Measurements from ENCODE around the gene MTHFD1. TPM values are rescaled to one million over a fixed set of nuclear protein-coding genes. Genes with fewer than 3 reads are reported as not detected.

The MTHFD1 gene
- total RNA-seq, 1 experiment from 2014 or later = 72.7 TPM

DNA sequence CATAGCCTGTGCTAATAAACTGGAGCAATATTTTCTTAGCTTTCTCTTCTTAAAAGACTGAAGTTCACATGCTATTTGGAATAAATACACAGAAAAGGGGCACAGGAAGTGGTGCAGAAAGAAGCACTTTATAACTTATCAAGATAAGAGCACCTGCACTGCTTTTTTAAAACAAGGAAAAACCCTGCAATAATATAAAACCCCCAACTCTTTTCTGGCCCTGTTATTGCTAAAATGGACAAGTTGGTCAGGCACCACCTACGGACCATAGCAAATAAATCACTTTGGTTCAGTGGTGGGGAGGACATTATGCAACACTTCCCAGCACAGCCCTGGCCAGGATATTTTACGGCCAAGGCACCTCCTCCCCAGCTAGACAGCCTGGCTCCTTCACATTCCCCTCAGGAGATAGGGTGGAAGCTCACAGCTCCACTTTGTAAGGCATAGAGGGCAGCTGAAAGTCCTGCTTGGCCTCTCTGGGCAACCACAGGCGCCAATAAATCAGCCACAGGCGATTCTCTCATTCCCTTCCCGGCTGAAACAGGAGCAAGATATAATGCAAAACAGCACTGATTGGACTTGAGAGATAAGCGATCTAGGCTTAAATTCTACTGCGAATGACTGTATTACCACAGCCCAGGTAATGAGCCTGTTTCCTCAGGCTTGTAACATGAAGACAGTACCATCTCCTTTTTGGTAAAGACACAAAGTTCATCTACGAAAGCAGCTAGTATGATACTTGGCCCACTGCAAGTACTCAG, 113.4 kb downstream of the MTHFD1 start:
- no TSS peak for BruUV-seq (replicated peaks)
- Mint-ChIP-seq H3K36me3 (ENCODE audit: insufficient read depth, unreplicated experiment) (peaks cover 37% of the 10 kb centered on the region), H3K9me3 (ENCODE audit: unreplicated experiment) (no peaks in the 10 kb centered on the region), H3K27ac (ENCODE audit: low read depth, unreplicated experiment) (peak overlapping the region; percentile 98), H3K4me3 (ENCODE audit: unreplicated experiment) (peak overlapping the region; percentile 83), H3K27me3 (ENCODE audit: insufficient read depth, unreplicated experiment) (no peaks in the 10 kb centered on the region), H3K4me1 (ENCODE audit: insufficient read depth, unreplicated experiment) (peaks cover 32% of the 10 kb centered on the region)
- intact Hi-C loops (cut with micrococcal nuclease) = loop anchor here (5.0 to 10.0 kb wide), 2 partner anchors 157 to 261 kb away; no protein-coding TSS in a partner anchor
- CTCF ChIA-PET = interaction anchor here (0.6 to 2.1 kb wide), 6 partner anchors 10 to 136 kb away, joined by 3 to 14 read pairs (median 4); no protein-coding TSS in a partner anchor
- POLR2A ChIA-PET = interaction anchor here (0.6 to 5.4 kb wide), 28 partner anchors 9 to 959 kb away, joined by 3 to 36 read pairs (median 6); partner anchors contain the start of genes AKAP5, HSPA2, MAX and MTHFD1
- peak; percentile 82 for DNase-seq (ENCODE audit: unreplicated experiment)
- TF ChIP-seq, protein P1, sequence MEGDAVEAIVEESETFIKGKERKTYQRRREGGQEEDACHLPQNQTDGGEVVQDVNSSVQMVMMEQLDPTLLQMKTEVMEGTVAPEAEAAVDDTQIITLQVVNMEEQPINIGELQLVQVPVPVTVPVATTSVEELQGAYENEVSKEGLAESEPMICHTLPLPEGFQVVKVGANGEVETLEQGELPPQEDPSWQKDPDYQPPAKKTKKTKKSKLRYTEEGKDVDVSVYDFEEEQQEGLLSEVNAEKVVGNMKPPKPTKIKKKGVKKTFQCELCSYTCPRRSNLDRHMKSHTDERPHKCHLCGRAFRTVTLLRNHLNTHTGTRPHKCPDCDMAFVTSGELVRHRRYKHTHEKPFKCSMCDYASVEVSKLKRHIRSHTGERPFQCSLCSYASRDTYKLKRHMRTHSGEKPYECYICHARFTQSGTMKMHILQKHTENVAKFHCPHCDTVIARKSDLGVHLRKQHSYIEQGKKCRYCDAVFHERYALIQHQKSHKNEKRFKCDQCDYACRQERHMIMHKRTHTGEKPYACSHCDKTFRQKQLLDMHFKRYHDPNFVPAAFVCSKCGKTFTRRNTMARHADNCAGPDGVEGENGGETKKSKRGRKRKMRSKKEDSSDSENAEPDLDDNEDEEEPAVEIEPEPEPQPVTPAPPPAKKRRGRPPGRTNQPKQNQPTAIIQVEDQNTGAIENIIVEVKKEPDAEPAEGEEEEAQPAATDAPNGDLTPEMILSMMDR (IDR thresholded peaks at IDR 0.05; ENCODE audit: unreplicated experiment) = no peak

DNA sequence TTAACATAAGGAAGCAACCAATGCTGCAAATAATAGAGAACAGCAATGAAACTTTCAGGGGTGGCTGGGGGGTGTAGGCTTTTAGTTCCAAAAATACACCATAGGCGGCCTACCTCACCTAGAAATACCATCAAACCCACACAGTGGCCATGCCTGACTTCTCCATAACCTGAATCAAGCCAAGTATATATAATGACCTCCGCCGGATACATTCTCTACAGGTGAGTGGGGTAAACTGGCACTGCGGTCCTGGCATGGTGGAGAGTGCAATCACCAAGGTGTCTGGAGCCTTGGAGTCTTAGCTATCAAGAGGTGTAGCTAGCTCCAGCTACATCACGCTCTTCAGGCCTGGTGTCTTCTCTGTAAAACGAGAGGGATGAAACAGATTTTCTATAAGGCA, 114.3 kb downstream of the MTHFD1 start:
- Mint-ChIP-seq H3K4me3 (ENCODE audit: unreplicated experiment) (peak overlapping the region; percentile 83), H3K27ac (ENCODE audit: low read depth, unreplicated experiment) (peak overlapping the region; percentile 98), H3K36me3 (ENCODE audit: insufficient read depth, unreplicated experiment) (peaks cover 37% of the 10 kb centered on the region), H3K9me3 (ENCODE audit: unreplicated experiment) (no peaks in the 10 kb centered on the region), H3K27me3 (ENCODE audit: insufficient read depth, unreplicated experiment) (no peaks in the 10 kb centered on the region), H3K4me1 (ENCODE audit: insufficient read depth, unreplicated experiment) (peaks cover 41% of the 10 kb centered on the region)
- DNase-seq (ENCODE audit: unreplicated experiment) = peak; percentile 27
- ChIA-PET CTCF (interaction anchor here (0.7 to 2.1 kb wide), 5 partner anchors 9 to 389 kb away, joined by 3 to 14 read pairs (median 4); no protein-coding TSS in a partner anchor), POLR2A (interaction anchor here (0.6 to 5.4 kb wide), 35 partner anchors 9 to 259 kb away, joined by 3 to 36 read pairs (median 4); partner anchors contain the start of genes HSPA2, MTHFD1 and PLEKHG3)
- BruUV-seq (replicated peaks) = no TSS peak
- intact Hi-C loops (cut with micrococcal nuclease) = loop anchor here (5.0 to 10.0 kb wide), 2 partner anchors 158 to 260 kb away; no protein-coding TSS in a partner anchor
- TF ChIP-seq, protein P1 (IDR thresholded peaks at IDR 0.05; ENCODE audit: unreplicated experiment) = no peak

- intact Hi-C loops (cut with micrococcal nuclease) = loop anchor here (1.0 to 10.0 kb wide), 3 partner anchors 37 to 259 kb away; partner anchors contain the start of gene HSPA2
Observed at GRCh38 chr14:64502887-64503433, 114.8 kb downstream of the MTHFD1 start.

More at GRCh38 chr14:64502887-64503433, 114.8 kb downstream of the MTHFD1 start:
- POLR2A ChIA-PET = interaction anchor here (0.7 to 5.4 kb wide), 37 partner anchors 8 to 589 kb away, joined by 3 to 36 read pairs (median 4); partner anchors contain the start of genes HSPA2, MTHFD1 and PLEKHG3
- Mint-ChIP-seq H3K4me3 (ENCODE audit: unreplicated experiment) (peak overlapping the region; percentile 83), H3K4me1 (ENCODE audit: insufficient read depth, unreplicated experiment) (peaks cover 46% of the 10 kb centered on the region), H3K27me3 (ENCODE audit: insufficient read depth, unreplicated experiment) (no peaks in the 10 kb centered on the region), H3K36me3 (ENCODE audit: insufficient read depth, unreplicated experiment) (peaks cover 32% of the 10 kb centered on the region), H3K9me3 (ENCODE audit: unreplicated experiment) (no peaks in the 10 kb centered on the region), H3K27ac (ENCODE audit: low read depth, unreplicated experiment) (peak overlapping the region; percentile 98)
- CTCF ChIA-PET = interaction anchor here (0.7 to 2.1 kb wide), 6 partner anchors 8 to 388 kb away, joined by 3 to 14 read pairs (median 4); no protein-coding TSS in a partner anchor
- peak; percentile 54 for DNase-seq (ENCODE audit: unreplicated experiment)
- TF ChIP-seq, protein P1 (IDR thresholded peaks at IDR 0.05; ENCODE audit: unreplicated experiment) = no peak
- TSS peak; percentile 31 for BruUV-seq (replicated peaks)

All from MCF 10A (cell line).